NCI-H2029 (cell line): ENCODE measurements around the gene EMC10.
"Not testable (repeated sequence)": the region's sequence is repeated elsewhere in the genome, so short reads cannot be mapped to it uniquely, and the experiment has no call there.

Experiments
- DNase-seq: peaks from one replicate; lab custom pipeline; 2025; lab: John Stamatoyannopoulos, UW

Gene EMC10

DNA sequence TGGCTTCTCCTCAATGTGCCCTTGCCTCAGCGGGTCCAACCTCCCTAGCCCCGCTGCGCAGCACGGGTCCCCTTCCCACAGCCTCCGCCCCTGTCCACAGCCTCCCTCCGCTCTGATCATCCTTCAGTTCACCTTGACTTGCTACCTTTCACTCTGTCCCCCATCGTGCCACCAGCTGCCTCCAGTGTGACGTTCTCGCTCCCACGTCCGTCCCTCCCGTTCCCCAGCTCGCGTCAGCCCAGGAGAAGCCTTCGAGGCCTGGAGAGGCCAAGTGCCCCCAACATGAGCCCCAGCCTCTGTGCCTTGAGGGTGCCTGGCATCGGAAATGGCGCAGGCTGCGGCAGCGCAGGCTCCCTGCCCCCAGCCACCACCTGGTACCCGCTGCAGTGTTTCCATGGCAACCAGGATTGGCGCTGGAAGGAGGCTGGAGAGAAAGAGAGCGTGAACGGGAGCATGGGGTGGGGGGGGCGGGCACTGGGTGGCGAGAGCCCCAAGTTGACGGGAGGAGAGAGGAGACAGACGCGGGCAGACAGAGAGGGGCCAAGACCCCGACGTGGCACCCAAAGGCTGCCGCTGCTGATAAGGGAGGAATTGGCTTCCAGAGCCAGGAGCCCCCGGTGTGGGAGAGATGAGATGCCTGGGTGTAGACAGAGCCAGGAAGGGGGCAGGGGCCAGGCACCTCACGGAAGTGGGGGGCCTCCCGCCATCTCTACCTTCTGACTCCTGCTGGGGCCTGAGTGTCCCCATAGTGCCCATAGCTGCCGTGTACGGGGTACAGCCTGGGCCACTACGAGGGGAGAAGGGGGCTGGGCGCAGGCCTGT is 38.2 kb downstream of the EMC10 start:
- no peak for DNase-seq

DNA sequence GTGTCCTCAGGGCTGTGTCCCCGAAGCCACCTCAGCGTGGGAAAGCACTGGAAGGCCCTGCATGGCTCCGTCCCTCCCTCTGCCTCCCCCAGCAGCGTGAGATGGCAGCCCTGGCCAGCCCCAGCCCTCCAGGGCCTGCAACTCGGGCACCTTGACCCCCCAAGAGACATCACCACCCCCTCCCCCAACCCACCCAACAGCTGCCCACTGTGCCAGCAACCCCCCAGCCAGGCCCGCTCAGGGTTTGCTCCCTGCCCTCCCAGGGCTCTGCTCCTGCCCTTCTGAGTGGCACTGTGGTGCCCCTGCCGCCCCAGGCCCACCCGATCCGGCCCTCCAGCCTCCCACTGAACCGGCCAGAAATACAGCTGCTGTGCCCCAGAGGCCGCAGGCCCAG is 38.9 kb downstream of the EMC10 start:
- no peak for DNase-seq

DNA sequence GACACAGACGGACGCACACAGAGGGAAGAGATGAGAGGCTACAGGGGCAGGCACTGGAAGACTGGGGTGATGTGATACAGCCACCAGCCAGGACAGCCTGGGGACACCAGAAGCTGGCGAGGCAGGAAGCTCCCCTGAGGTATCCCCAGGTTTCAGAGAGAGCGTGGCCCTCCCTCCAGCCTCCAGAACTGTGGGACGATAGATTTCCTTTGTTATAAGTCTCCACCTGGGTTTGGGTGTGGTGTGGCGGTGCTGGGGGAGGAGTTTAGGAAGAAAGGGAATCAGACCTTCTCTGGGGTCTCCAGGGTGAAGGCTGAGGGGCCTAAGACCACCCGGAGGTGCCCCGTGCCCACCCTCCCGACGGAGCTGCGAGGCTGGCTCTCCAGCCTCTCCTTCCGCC is 40.1 kb downstream of the EMC10 start:
- DNase-seq: no peak

DNA sequence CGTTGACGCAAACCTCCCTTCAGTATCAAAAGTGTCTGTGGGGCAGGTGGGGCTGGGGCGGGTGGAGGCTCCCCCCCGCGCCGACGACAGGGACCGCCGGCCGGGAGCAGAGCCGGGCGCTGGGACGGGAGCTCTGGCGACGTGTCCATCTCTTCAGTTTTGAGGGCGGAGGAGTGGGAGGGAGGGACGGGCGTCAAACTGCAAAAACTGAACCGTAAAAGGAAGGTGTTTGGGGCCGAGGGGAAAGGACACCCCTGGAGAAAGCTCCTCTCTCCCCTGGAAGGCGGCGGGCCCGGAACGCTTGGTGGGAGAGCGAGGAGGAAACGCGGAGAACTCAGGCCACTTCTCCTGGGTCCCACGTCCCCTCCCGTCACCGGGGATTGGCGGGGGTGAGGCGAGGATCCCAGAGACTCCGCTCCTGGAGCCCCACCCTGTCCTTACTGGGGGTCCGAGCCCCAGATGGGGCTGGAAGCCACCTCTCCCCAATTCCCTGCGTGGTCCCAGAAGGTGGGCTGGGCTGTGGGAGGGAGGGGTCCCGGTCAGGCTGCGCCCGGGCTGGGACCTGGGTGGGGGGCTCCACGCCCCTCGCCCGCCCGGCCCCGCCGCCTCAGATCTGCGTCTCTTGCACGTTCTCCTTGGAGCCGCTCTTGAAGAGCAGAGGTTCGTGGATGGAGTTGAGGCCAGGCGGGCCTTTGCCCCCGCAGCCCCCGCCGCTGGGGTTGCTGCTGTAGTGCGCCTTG is 40.8 kb downstream of the EMC10 start:
- DNase-seq: no peak

DNA sequence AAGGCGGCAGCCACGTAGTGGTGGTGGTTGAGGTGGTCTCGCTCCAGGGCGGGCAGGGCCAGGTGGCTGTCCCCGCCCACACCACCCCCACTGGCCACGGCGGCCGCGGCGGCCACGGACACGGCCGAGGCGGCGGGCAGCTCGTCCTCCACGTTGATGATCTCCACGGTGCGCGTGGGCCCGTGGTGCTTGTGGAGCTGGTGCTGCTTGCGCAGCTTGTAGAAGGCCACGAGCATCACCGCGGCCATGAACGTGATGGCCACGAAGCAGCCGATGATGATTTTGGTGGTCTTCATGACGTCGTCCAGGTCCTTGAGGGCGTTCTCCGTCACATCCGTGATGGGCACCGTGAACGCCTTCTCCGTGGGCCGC is 41.4 kb downstream of the EMC10 start:
- no peak for DNase-seq

DNA sequence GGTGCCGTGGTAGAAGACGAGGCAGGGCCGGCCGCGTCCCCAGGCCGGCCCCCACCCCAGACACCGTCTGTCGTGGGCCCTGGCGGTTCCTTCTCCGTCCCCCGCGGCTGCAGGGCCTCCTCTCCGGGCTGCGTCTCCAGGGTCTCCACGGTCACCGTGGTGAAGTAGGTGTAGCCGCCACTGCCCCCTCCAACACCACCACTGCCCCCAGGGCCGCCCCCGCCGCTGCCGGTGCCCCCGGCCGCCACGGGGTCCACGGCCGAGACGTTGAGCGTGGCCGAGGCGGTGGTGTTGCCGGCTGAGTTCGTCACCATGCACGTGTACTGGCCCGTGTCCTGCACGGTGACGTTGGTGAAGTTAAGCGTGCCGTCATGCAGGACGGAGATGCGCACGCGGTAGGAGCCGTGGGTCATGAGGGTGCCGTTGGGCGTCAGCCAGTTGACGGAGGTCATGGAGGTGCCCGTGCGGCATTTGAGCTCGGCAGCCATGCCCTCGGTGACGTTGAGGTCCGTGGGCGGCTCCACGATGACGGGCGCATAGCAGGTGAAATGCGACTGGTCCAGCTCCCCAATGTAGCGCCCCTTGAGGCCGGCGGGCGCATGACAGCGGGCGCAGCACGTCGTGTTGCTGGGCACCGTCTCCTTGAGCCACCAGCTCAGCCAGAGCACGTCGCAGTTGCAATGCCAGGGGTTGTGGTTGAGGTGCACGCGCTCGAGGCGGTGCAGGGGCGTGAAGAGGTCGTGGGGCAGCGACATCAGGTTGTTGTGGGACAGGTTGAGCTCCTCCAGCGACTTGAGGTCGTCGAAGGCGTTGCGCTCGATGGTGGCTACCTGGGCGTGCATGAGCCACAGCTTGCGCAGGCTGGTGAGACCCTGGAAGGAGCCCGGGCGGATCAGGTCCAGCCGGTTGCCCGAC is 42.0 kb downstream of the EMC10 start:
- no peak for DNase-seq

DNA sequence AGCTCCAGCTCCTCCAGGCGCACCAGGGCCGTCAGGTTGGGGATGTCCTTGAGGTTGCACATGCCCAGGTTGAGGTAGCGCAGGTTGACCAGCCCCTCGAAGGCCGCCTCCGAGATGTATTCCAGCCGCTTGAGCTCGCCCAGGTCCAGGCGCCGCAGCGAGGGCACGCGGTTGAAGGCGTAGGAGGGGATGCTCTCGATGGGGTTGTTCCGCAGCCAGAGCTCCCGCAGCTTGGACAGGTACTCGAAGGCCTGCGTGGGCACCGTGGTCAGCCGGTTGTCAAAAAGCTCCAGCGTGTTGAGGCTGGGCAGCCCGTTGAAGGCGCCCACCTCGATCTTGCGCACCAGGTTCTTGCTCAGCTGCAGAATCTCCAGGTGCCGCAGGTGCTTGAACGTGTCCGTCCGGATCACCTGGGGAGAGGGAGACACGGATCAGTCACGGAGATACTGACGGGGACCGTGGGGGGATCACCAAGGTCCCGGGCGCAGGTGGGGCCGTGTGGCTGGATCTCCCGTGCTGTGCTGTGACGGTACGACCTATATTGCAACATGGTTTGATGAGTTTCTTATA is 42.8 kb downstream of the EMC10 start:
- no peak for DNase-seq

DNA sequence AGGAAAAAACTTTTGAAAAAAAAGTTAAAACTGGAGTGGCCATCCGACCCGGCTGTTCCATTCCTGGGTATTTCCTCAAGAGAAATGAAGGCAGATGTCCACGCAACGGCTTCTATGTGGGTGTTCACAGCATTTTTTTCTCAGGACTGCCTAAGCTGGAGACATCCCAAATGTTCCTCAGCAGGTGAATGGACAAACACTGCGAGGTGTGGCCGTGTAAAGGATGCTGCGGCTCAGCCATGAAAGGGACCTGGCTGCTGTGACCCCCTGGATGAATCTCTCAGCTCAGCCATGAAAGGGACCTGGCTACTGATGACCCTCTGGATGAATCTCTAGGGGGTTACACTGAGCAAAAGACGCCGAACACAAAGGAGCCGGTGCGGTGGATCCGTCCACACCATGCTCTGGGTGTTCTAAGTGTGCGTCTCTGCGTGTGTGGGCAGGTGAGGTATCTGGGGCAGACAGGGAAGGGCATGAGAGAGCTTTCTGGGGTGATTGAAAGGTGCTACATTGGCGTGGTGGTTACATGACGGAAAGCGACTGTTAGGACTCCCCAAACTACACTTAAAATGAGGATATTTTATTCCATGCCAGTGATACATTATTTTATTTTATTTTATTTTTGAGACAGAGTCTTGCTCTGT is 44.6 kb downstream of the EMC10 start:
- no peak for DNase-seq

DNA sequence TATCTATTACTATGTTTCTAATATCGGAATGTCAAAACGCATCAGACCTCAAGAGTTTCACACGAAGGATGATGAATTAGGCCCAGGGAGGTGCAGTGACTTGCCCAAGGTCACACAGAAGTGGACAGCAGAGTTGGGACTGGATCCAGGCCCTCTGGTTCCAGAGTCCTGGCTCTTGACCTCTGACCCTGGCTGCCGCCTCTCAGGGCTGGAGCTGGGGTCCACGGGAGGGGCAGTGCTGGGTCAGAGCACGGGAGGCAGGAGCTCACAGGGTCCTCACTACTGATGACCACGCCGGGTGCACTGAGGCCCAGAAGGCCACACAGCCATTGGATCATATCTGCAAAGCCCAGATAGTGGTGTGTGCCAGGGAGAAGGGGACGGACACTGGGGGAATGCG is 46.6 kb downstream of the EMC10 start:
- DNase-seq: no peak

DNA sequence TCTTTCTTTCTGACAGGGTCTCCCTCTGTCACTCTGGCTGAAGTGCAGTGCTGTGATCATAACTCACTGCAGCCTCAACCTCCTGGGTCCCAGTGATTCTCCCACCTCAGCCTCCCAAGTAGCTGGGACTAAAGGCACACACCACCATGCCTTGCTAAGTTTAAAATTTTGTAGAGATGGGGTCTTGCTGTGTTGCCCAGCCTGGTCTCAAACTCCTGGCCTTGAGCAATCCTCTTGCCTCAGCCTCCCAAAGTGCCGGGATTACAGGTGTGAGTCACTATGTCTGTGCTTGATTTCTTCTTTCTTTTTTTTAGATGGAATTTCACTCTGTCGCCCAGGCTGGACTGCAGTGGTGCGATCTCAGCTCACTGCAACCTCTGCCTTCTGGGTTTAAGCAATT is 51.7 kb downstream of the EMC10 start:
- not testable (repeated sequence) for DNase-seq

DNA sequence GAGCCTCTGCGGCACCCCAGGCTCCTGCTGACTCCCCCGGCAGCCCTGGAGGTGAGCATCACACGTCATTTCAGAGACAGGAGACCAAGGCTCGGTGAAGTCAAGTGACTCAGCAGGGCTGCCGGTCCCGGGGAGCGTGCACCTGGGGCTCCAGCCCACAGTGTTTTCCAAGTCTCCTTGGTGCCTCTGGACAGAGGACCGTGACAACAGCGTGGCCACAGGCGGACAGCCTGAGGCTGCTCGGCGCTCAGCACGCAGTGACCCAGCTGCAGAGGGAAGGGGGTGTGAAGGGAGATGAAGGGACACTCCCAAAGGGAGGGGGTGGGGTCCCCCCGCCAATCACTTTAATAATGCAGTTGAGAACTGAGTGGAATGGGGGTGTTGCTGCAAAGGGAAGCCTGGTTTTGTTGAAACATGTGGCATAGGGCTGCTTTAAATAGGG is 54.9 kb downstream of the EMC10 start:
- no peak for DNase-seq

DNA sequence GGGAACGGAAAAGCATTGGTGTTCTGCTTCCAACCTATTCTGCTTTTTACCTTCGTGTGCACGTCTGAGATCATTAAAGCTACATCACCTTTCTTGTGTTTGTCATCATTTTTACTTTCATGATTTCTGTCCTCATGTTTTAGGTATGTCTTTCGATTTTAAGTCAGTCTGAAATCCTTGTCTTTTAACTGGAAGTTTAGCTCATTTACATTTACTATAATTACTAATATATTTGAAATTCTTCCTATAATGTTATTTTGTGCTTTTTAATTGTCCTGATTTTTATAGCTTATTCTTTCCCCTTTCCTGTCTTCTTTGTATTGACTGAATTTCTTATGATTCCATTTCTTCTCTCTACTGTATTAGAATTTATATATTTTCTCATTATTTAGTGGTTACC is 56.6 kb downstream of the EMC10 start:
- no peak for DNase-seq

DNA sequence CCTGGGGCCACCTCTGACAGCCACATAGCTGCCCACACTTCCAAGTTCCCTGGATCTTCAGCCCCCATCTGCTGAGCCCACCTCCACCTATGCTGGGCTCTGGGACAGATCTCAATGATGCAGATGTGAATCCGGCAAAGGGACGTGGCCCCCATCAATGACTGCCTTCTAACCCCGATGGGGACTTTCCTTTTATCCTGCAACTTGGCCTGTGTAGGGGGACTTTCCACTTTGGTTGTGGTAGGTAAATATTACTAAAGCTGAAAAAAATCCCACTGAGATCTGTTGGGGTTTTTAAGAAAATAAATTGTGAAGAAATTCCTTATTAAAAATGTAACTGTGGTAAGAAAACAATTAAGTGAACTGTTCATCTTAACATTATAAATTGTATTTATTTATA is 58.2 kb downstream of the EMC10 start:
- DNase-seq: no peak

DNA sequence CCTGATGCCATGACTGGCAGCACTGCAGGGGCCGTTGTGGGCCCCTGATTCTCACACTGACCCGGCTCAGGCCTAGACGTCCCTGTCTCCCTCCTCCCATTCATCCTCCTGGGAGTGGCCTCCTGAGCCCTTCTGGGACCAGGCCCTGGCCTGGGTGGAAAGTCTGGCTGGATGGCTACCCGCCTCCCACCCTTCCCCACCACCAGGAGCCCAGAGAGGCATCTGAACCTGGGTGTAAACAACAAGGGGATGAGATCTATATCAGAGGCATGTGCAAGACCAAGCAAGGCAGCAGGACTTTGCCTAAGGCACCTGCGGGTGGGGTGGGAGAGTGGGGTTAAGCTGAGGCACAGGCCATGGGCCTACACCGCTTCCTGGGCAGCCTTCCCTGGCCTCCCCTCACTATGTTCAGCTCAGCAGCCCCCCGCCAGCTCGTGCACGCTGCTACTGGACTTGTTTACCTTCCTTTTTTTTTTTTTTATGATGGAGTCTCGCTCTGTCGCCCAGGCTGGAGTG is 59.4 kb downstream of the EMC10 start:
- DNase-seq: no peak

DNA sequence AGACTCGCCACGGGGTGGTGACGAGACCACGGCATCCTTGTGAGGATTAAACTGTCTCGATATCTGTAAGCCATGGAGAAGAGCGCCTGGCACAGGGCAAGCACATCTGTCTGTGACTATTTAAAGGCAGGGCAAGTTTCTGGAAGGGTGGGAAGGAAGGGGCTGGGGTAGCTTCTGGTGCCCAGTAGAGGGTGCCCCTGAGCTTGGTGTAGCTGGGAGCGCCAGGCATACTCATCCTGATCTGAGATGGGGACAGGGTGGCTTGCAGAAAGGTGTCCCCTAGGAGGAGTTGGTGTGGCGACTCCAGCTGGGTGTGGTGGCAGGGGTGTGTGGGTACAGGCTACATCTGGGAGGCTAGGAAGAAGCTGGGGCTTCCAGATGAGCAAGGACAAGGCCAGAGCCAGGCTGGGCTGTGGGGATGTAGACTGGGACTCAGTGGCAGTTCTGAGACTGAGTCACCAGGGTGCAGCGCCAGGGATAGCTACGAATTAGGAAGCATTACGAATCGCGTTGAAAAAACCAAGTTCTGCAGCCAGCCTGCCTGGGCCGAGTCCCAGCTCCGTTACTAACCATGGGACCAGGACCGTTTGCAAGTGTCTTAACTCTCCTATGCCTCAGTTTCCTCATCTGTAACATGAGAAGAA is 60.5 kb downstream of the EMC10 start:
- DNase-seq: no peak

DNA sequence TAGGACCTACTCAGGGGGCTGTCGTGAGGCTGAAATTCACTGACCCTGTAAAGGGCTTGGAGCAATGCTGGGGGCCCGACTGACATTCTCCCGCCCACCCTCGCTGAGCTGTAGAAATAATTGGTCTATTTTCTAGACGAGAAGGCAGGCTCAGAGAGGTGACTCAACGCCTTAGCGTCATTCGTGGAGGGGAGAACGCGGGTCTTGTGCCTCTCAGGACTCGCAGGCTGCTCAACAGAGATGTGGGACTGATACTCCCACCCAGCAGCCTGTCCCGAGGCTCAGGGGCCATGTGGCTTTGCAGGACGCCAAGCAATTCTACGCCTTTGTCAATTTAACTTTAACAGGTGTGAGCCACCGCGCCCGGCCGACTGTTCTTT is 61.0 kb downstream of the EMC10 start:
- no peak for DNase-seq

DNA sequence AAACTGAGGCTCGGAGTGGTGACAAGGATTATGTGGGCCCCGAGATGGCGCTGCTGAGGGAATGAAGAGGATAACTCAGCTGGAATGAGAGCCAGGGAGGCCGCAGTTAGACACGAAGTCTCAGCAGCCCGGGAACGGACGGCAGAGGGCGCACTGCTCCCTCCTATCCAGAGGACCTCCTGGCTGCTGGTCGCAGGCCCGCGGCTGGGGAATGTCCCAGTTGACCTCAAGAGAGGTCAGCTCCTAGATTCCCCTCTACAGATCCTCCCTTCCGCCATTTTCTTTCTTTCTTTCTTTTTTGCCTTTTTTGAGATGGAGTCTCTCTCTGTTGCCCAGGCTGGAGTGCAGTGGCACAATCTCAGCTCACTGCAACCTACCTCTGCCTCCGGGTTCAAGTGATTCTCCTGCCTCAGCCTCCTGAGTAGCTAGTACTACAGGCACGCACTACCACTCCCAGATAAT is 61.5 kb downstream of the EMC10 start:
- peak; percentile 46 for DNase-seq
